Thyroid gland (tissue), 4 donors: ENCODE measurements around the gene IFITM1. TPM values are rescaled to one million over a fixed set of nuclear protein-coding genes. Genes with fewer than 3 reads are reported as not detected.
A peak's percentile ranks its signal among the peaks of the same experiment; 100 is the strongest.
"Not testable (repeated sequence)": the region's sequence is repeated elsewhere in the genome, so short reads cannot be mapped to it uniquely, and the experiment has no call there.

Experiments used
- DNase-seq, 2 donors: peaks; one replicate each; pipeline ENCODE4 v3.0.0-alpha.2; 2019
- H3K27ac ChIP-seq, 3 donors: fragments of 200-600 bp; sonication (generic); 1 replicate in 2 of 3; 2 replicates in 1 of 3; pipeline ENCODE4 v1.5.1; 2016 to 2019; ENCODE audit warnings: mild to moderate bottlenecking in 1 of 3, moderate library complexity in 1 of 3
- H3K27me3 ChIP-seq: fragments of 200-600 bp; sonication (generic); one replicate; pipeline ENCODE4 v1.5.1; 2019
- H3K36me3 ChIP-seq, 2 donors: fragments of 200-600 bp; sonication (generic); one replicate each; pipeline ENCODE4 v1.5.1; 2016 to 2019
- H3K4me1 ChIP-seq, 2 donors: fragments of 200-600 bp; sonication (generic); one replicate each; pipeline ENCODE4 v1.5.1; 2017 to 2019
- H3K4me3 ChIP-seq, 3 donors: fragments of 200-600 bp; sonication (generic); replicated peaks in 1 of 3; 1 replicate in 2 of 3; 2 replicates in 1 of 3; pipeline ENCODE4 v1.5.1; 2016; ENCODE audit warnings: mild to moderate bottlenecking in 1 of 3
- H3K9me3 ChIP-seq: fragments of 200-600 bp; sonication (generic); one replicate; pipeline ENCODE4 v1.5.1; 2017
- CTCF ChIP-seq, 6 experiments: fragments of 200-600 bp in 3 of 6; fragments of 450-650 bp in 3 of 6; sonication (generic) in 3 of 6; IDR thresholded peaks; one replicate each; pipeline ENCODE4 v1.5.1; 2016 to 2019; ENCODE audit warnings: antibody characterized with exemption in 6 of 6, mild to moderate bottlenecking in 2 of 6, inconsistent platforms in 1 of 6, moderate library complexity in 1 of 6
- POLR2A ChIP-seq, 2 donors: fragments of 450-650 bp; IDR thresholded peaks; one replicate each; pipeline ENCODE4 v1.6.1; 2017; ENCODE audit warnings: antibody characterized with exemption in 2 of 2, mild to moderate bottlenecking in 2 of 2, moderate library complexity in 1 of 2
- WGBS, 2 donors: methylation state at CpG; one replicate each; pipeline ENCODE4 v1.1.5; 2017; 5-methylcytosine and 5-hydroxymethylcytosine counted together
- intact Hi-C: fragments of 100-400 bp; cut with DNase I; formaldehyde crosslinking; loops from one replicate; pipeline ENCODE4 v1.15.1; 2023
- total RNA-seq, 4 donors: library from RNA; depleted of rRNA; stranded (reverse); fragments of >200 nt; gene quantifications; one replicate each; pipeline ENCODE4 v1.2.3, GENCODE V29; 2016

IFITM1 gene
- total RNA-seq, 4 donors from 2014 or later, result 94.3 to 163 (median 103) TPM

GRCh38 chr11:304915-305843, 8.7 kb upstream of the IFITM1 start:
- H3K27ac ChIP-seq, result no peak overlapping the region
- no peak overlapping the region for H3K4me3 ChIP-seq
- peaks cover 4 to 16% of the 10 kb centered on the region in 2 donors for H3K4me1 ChIP-seq
- H3K9me3 ChIP-seq, result no peaks in the 10 kb centered on the region
- no peaks in the 10 kb centered on the region for H3K27me3 ChIP-seq
- intact Hi-C loops, result loop anchor here (5.0 kb wide), 1 partner anchor 52 kb away; no protein-coding TSS in a partner anchor
- TF ChIP-seq POLR2A (IDR thresholded peaks at IDR 0.05) (no peak), CTCF (IDR thresholded peaks at IDR 0.05) (peak; percentile 18 to 75 (median 70))
- 34 to 36% methylated on average over 19 of the region's 19 CpGs for WGBS, 2 donors
- DNase-seq, result peak; percentile 79
- H3K36me3 ChIP-seq, result no peaks in the 10 kb centered on the region

- Histone ChIP-seq H3K27ac (no peak overlapping the region), H3K9me3 (no peaks in the 10 kb centered on the region), H3K4me3 (no peak overlapping the region), H3K27me3 (no peaks in the 10 kb centered on the region), H3K36me3 (no peaks in the 10 kb centered on the region), H3K4me1 (peaks cover 4 to 16% of the 10 kb centered on the region in 2 donors)
- DNase-seq, result no peak
- no peak for TF ChIP-seq POLR2A (IDR thresholded peaks at IDR 0.05)
- TF ChIP-seq CTCF (IDR thresholded peaks at IDR 0.05), result no peak
- intact Hi-C loops, result loop anchor here (5.0 kb wide), 1 partner anchor 51 kb away; no protein-coding TSS in a partner anchor
- 89 to 90% methylated on average over 10 of the region's 10 CpGs for WGBS, 2 donors
These were observed 8.0 kb upstream of the IFITM1 start for GRCh38 chr11:305844-306211.

GRCh38 chr11:306645-307371, 7.0 kb upstream of the IFITM1 start:
- Histone ChIP-seq H3K4me1 (peaks cover 4 to 16% of the 10 kb centered on the region in 2 donors), H3K36me3 (no peaks in the 10 kb centered on the region), H3K4me3 (no peak overlapping the region), H3K27me3 (no peaks in the 10 kb centered on the region), H3K9me3 (no peaks in the 10 kb centered on the region), H3K27ac (peak overlapping the region in 2 of 3 donors; percentile 61 to 79)
- TF ChIP-seq POLR2A (IDR thresholded peaks at IDR 0.05), result no peak
- TF ChIP-seq CTCF (IDR thresholded peaks at IDR 0.05), result no peak
- intact Hi-C loops, result loop anchor here (5.0 kb wide), 1 partner anchor 50 kb away; no protein-coding TSS in a partner anchor
- WGBS, 2 donors, result 93 to 95% methylated on average over 12 to 14 of the region's 17 CpGs
- no peak for DNase-seq

GRCh38 chr11:307766-308708, 5.8 kb upstream of the IFITM1 start, which contains the start of gene IFITM2:
Gene IFITM2, plus strand, starts transcription at chr11:307816. Its CDS starts 377 bp downstream, at chr11:308193.
- intact Hi-C loops, result loop anchor here (5.0 kb wide), 1 partner anchor 49 kb away; no protein-coding TSS in a partner anchor
- TF ChIP-seq POLR2A (IDR thresholded peaks at IDR 0.05), result peak in 1 of 2 donors; percentile 62
- H3K36me3 ChIP-seq, H3K9me3 ChIP-seq, H3K27me3 ChIP-seq: not testable (repeated sequence)
- peak; percentile 44 to 57 for DNase-seq
- H3K27ac ChIP-seq, result peak within 1 kb of the TSS; percentile 69 to 79 (median 79)
- H3K4me3 ChIP-seq, result peak within 1 kb of the TSS in 1 of 3 donors; percentile 28
- 3 to 48% methylated on average over 6 to 22 of the region's 28 CpGs for WGBS, 2 donors
- peaks cover 4 to 18% of the 10 kb centered on the region in 2 donors for H3K4me1 ChIP-seq

GRCh38 chr11:308740-309665, 4.8 kb upstream of the IFITM1 start:
- H3K27ac ChIP-seq, result peak overlapping the region; percentile 69 to 79 (median 79)
- not testable (repeated sequence) for H3K27me3 ChIP-seq, DNase-seq, H3K9me3 ChIP-seq, H3K36me3 ChIP-seq
- WGBS, 2 donors, result 67 to 73% methylated on average over 24 of the region's 24 CpGs
- intact Hi-C loops, result loop anchor here (5.0 kb wide), 1 partner anchor 48 kb away; no protein-coding TSS in a partner anchor
- H3K4me1 ChIP-seq, result peaks cover 4 to 24% of the 10 kb centered on the region in 2 donors
- peak overlapping the region in 1 of 3 donors; percentile 28 for H3K4me3 ChIP-seq

GRCh38 chr11:309979-310572, 3.8 kb upstream of the IFITM1 start:
- Histone ChIP-seq H3K4me3 (peak overlapping the region in 1 of 3 donors; percentile 28), H3K27ac (peak overlapping the region; percentile 69 to 79 (median 79)), H3K4me1 (peaks cover 4 to 23% of the 10 kb centered on the region in 2 donors)
- intact Hi-C loops, result loop anchor here (5.0 kb wide), 1 partner anchor 47 kb away; no protein-coding TSS in a partner anchor
- H3K9me3 ChIP-seq, H3K36me3 ChIP-seq, DNase-seq, H3K27me3 ChIP-seq: not testable (repeated sequence)
- WGBS, 2 donors, result 27 to 71% methylated on average over 2 to 3 of the region's 18 CpGs
